Left renal pelvis (tissue), 4 donors: ENCODE data around the gene BIRC5. TPM values are rescaled to one million over a fixed set of nuclear protein-coding genes. Genes with fewer than 3 reads are reported as not detected.
"Not testable (repeated sequence)": the region's sequence is repeated elsewhere in the genome, so short reads cannot be mapped to it uniquely, and the experiment has no call there.

ENCODE experiments used
- DNase-seq, 4 donors: peaks; one replicate each; pipeline ENCODE4 v3.0.0-alpha.2; 2013; ENCODE audit warnings: low read depth in 4 of 4, low spot score in 3 of 4
- polyA plus RNA-seq, 4 donors: library from polyadenylated mRNA; unstranded; fragments of 120-200 nt; gene quantifications; one replicate each; pipeline ENCODE4 v1.2.1, GENCODE V29; 2013; ENCODE audit not compliant: insufficient read length in 4 of 4

BIRC5 gene
- polyA plus RNA-seq, 4 donors, result 22.8 to 31.1 (median 26.6) TPM

GRCh38 chr17:78223765-78224164, 9.7 kb downstream of the BIRC5 start:
- DNase-seq, result no peak

DNA sequence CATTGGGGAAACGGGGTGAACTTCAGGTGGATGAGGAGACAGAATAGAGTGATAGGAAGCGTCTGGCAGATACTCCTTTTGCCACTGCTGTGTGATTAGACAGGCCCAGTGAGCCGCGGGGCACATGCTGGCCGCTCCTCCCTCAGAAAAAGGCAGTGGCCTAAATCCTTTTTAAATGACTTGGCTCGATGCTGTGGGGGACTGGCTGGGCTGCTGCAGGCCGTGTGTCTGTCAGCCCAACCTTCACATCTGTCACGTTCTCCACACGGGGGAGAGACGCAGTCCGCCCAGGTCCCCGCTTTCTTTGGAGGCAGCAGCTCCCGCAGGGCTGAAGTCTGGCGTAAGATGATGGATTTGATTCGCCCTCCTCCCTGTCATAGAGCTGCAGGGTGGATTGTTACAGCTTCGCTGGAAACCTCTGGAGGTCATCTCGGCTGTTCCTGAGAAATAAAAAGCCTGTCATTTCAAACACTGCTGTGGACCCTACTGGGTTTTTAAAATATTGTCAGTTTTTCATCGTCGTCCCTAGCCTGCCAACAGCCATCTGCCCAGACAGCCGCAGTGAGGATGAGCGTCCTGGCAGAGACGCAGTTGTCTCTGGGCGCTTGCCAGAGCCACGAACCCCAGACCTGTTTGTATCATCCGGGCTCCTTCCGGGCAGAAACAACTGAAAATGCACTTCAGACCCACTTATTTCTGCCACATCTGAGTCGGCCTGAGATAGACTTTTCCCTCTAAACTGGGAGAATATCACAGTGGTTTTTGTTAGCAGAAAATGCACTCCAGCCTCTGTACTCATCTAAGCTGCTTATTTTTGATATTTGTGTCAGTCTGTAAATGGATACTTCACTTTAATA, 10.4 kb downstream of the BIRC5 start:
- no peak for DNase-seq

- DNase-seq, result no peak
These were observed 11.2 kb downstream of the BIRC5 start for GRCh38 chr17:78225088-78225865.

DNA sequence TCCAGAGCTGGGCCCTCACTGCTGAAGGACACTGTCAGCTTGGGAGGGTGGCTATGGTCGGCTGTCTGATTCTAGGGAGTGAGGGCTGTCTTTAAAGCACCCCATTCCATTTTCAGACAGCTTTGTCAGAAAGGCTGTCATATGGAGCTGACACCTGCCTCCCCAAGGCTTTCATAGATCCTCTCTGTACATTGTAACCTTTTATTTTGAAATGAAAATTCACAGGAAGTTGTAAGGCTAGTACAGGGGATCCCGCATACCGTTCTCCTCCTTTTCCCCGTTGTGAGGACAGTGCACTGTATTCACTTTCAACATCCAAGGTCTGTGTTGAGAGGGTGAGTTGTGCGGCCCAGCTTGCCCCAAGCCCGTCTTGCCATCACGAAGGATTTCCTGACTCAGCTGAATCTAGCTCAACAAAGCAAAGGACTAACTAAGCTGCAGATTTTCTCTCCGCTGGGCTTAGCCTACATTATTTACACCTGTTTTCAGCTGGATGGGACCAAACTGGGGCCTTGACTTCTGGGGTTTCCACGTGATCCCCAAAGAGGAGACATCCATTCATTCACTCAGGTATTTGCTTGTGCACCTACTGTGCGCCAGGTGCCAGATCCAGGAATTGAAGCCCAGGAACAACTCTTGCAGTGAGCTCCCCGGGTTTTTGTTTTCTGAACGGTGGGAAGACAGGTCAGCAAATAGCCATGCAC, 12.2 kb downstream of the BIRC5 start:
- no peak for DNase-seq

GRCh38 chr17:78226759-78227454, 12.9 kb downstream of the BIRC5 start:
- DNase-seq, result no peak

DNA sequence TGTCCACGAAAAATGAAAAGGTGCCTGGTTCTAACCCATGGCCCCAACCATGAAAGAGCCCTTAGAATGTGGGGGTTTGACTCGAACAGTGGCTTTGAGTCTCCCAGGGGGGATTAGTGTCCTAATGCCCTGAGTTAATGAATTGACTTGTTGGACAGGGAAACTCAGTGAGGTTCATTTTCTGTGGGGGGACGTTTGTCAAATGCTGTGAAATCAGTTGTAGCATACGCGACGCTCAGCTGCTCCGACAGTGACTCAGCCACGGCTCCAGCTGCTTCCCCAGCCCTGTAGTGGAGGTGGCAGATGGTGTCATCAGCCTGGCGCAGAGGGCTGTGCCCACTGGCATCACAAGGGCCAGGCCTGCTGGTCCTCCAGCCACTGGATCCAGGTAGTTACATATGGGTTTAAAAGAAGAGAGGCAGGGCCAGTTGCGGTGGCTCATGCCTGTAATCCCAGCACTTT, 13.4 kb downstream of the BIRC5 start:
- no peak for DNase-seq

DNA sequence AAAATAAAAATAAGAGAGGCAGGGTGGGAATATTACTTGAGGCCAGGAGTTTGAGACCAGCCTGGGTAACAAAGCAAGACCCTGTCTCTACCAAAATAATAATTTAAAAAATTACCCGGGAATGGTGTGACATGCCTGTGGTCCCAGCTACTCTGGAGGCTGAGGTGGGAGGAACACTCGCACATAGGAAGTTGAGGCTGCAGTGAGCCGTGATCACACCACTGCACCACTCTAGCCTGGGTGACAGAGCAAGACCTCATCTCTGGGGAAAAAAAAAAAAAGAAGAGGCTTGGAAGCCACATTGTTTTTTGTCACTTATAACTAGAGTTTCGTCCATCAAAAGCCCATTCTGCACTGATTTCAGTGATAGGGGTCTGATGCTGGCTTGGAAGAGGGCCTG, 14.1 kb downstream of the BIRC5 start:
- DNase-seq, result no peak

- DNase-seq, result no peak
These were observed 16.4 kb downstream of the BIRC5 start for GRCh38 chr17:78230252-78230962.

- no peak for DNase-seq
These were observed 17.2 kb downstream of the BIRC5 start, which contains the start of gene TMEM235 for GRCh38 chr17:78230996-78231935. TMEM235 (plus strand) TSS chr17:78231631; CDS start chr17:78232024, 393 bp downstream.

DNA sequence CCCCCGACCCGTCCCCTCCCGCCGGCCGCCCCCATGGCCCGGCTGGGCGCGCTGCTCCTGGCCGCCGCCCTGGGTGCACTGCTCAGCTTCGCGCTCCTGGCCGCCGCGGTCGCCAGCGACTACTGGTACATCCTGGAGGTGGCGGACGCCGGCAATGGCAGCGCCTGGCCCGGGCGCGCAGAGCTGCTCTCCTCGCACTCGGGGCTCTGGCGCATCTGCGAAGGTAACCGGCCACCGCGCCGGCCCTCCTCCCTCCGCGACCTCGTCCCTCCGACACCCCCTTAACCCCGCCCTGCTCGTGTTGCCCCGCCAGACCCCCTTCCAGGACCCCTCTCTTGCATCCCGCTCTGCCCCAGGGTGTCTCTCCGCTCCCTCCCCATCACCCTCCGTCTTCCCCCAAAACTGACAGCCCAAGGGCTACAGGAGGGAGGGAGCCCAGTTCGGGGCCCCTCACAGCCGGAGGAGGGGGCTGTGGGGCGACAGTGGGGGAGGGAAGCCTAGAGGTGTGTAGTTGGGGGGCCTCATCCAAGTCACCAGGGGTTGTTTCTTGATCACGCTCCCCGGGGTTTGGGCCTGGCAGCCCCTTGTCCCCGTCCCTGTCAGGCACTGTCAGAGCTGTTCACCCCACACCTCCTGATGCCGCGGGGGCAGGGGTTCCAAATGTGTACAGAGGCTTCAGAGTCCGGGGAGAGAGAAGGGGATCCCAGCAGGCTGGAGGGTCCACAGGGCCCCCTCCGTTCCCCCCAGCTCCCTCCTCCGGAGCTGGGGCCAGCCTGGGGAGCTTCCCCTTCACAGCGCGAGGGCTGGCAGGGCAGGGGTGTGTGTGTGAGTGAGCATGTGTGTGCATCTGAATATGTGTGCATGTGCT, 18.2 kb downstream of the BIRC5 start:
- no peak for DNase-seq

DNA sequence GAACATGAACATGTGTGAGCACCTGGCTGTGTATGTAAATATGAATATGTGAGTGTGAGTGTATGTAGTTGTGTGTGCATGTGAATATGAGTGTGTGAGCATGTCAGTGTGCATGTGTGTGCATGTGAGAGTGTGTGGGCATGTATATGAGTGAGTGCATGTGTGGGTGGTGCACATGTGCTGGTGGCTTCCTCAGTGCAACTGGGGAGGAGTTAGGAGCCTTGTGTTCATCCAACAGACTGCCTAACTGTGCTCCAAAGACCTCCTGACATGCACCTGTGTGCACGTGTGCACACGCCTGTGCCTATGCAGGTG, 18.8 kb downstream of the BIRC5 start:
- no peak for DNase-seq

DNA sequence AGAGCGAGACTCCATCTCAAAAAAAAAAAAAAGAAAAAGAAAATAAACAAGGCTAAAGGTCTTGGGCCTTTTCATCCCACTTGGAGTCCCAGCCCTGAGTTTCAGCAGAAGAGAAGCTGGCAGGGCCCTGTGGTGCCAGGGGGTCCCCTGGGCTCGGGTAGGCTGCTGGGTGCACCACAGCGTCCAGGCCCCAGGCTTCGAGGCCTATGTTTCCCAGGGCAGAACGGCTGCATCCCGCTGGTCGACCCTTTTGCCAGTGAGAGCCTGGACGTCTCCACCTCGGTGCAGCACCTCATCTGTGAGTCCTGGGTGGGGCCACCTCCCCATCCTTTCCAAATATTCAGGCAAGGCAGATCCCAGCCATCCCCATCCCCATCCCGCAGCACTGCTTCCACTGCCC, 19.6 kb downstream of the BIRC5 start:
- DNase-seq, result no peak

GRCh38 chr17:78234261-78234865, 20.3 kb downstream of the BIRC5 start:
- no peak for DNase-seq

DNA sequence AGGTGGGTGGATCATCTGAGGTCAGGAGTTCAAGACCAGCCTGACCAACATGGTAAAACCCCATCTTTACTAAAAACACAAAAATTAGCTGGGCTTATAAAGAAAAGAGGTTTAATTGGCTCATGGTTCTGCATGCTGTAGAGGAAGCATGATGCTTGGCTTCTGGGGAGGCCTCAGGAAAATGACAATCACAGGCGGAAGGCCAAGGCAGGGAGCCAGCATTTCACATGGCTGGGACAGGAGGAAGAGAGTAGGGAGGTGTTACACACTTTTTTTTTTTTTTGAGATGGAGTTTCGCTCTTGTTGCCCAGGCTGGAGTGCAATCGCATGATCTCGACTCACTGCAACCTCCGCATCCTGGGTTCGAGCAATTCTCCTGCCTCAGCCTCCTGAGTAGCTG, 21.0 kb downstream of the BIRC5 start:
- DNase-seq, result not testable (repeated sequence)

DNA sequence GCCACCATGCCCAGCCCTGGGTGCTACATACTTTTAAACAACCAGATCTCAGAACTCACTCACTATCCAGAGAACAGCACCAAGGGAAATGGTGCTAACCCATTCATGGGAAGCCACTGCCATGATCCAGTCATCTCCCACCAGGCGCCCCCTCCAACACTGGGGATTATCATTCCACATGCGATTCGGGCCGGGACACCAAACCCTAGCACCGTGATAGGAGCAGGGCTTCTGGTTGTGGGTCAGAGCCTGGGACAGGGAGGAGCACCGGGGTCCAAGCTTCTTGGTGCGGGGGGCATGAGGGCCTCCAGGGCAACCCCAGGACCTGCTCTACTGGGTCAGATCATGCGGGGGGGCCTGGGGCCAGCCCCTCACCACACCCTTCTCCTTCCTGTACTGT, 21.8 kb downstream of the BIRC5 start:
- DNase-seq, result no peak

DNA sequence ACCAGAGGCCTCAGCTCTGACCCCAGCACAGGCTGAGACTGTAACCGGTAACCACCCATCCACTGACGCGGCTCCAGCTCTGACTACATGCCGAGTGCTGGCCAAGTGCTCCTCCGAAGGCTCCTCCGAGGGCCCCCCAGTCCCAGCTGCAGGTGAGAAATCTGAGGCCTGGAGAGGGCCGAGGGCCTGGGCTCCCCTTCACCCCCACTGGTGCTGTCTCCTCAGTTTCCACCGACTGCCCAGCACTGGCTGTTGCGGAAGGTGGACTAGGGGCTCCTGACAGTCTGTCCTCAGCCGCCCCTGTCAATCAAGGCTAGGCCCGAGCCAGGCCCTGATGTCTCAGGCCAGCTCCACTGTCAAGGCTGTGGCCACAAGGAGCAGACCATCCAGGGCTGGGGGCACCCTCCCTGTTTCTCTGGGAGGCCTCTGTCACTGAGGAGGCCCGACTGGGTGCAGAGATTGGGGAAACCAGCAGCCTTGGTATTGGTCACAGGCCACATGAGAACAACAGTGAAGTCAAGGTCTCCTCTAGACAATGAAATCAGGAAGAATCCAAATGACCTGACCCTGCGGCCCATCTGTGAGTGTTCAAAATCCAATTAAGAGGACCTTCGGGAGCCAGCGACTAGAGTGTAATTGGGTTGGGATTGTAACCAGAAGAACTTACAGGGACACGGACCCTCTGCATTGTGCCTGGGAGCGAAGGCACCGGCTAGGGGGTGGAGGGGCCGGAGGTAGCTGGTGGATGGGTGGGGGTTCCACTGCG, 22.5 kb downstream of the BIRC5 start:
- no peak for DNase-seq
